Measurements from ENCODE around the gene ANO1.

Gene ANO1

DNA sequence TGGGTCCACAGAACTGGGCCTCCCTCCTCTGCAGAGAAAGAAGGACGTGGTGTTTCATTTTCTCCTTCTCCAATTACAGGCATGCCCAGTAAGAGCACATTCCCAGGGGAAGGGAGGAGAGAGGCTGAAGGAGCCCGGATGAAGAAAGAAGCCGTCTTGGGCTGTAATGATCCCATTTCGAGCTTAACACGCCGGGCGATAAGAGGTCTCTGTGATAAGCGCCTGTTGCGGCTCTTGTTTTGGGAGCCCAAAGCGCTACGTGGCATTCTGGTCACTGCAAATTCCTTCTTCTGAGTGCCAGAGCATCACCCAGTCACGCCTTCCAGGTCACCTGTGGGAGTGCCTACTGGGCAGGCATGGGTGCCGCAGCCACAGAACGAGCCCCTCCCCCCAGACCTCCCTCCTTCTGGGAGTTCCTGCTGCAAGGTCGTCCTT, 57.5 kb downstream of the ANO1 start:
- no peak for TF ChIP-seq RARB (CRISPR knock-in tag; IDR thresholded peaks at IDR 0.05)
- no peak for TF ChIP-seq GLIS3 (CRISPR knock-in tag; IDR thresholded peaks at IDR 0.05)

DNA sequence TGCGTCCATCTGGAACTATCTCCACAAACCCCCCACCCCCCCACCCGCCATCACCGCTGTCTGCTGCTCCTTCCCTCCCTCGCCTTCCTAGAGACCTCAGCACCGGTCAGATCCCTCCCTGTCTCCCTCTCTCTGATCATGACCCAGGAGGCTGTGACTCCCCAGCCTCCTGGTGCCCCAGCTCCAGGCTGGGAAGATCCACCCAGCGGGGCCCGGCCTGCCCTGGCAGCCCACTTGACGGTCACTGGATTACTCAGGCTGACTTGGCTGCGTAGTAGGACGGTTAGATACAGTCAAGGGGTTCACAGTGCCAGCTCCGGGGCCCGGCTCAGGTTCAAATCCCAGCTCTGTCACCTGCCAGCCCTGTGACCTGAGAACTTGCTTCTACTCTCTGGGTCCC, 59.3 kb downstream of the ANO1 start:
- ATAC-seq: no peak
- TF ChIP-seq PPARA (CRISPR knock-in tag; IDR thresholded peaks at IDR 0.05; ENCODE audit: borderline replicate concordance): no peak

More for the DNA sequence above, 57.5 kb downstream of the ANO1 start:
- ATAC-seq: no peak; the same call in 2 of the 3 replicates

DNA sequence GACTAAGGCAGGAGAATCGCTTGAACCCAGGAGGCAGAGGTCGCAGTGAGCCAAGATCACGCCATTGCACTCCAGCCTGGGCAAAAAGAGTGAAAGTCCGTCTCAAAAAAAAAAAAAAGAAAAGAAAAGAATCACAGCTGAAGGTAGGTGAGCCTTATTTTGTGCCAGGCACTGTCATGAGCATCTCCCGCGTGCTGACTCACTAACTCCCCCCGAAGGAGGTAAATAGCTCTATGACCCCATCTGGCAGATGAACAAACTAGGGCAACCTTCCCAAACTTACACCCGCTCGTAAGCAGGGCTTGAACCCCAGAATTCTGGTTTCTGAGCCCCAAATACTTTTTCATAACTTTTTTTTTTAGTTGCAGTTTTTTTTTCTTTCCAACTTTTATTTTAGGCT, 60.3 kb downstream of the ANO1 start:
- TF ChIP-seq PPARA (CRISPR knock-in tag; IDR thresholded peaks at IDR 0.05; ENCODE audit: borderline replicate concordance): no peak
- TF ChIP-seq ZNF565 (CRISPR knock-in tag; conservative IDR thresholded peaks at IDR 0.05; ENCODE audit: low read depth): no peak
- no peak for TF ChIP-seq ISL1 (CRISPR knock-in tag; IDR thresholded peaks at IDR 0.05)
- no peak for TF ChIP-seq POU6F1 (CRISPR knock-in tag; IDR thresholded peaks at IDR 0.05; ENCODE audit: borderline replicate concordance, low read depth)
- no peak for TF ChIP-seq ARNTL (CRISPR knock-in tag; IDR thresholded peaks at IDR 0.05; ENCODE audit: borderline replicate concordance, low read depth)
- TF ChIP-seq, protein P1, sequence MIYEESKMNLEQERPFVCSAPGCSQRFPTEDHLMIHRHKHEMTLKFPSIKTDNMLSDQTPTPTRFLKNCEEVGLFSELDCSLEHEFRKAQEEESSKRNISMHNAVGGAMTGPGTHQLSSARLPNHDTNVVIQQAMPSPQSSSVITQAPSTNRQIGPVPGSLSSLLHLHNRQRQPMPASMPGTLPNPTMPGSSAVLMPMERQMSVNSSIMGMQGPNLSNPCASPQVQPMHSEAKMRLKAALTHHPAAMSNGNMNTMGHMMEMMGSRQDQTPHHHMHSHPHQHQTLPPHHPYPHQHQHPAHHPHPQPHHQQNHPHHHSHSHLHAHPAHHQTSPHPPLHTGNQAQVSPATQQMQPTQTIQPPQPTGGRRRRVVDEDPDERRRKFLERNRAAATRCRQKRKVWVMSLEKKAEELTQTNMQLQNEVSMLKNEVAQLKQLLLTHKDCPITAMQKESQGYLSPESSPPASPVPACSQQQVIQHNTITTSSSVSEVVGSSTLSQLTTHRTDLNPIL (CRISPR knock-in tag; IDR thresholded peaks at IDR 0.05; ENCODE audit: low read depth): no peak
- no peak for TF ChIP-seq RARB (CRISPR knock-in tag; IDR thresholded peaks at IDR 0.05)
- TF ChIP-seq ZNF8 (CRISPR knock-in tag; IDR thresholded peaks at IDR 0.05): no peak
- no peak for TF ChIP-seq PATZ1 (CRISPR knock-in tag; IDR thresholded peaks at IDR 0.05; ENCODE audit: borderline replicate concordance)
- TF ChIP-seq ZC3H10 (CRISPR knock-in tag; IDR thresholded peaks at IDR 0.05): no peak
- no peak for TF ChIP-seq SNAI2 (CRISPR knock-in tag; IDR thresholded peaks at IDR 0.05)
- no peak for ATAC-seq

GRCh38 chr11:70139785-70140410, 61.8 kb downstream of the ANO1 start:
- no peak for TF ChIP-seq PATZ1 (CRISPR knock-in tag; IDR thresholded peaks at IDR 0.05; ENCODE audit: borderline replicate concordance)
- TF ChIP-seq PPARA (CRISPR knock-in tag; IDR thresholded peaks at IDR 0.05; ENCODE audit: borderline replicate concordance): no peak
- no peak for TF ChIP-seq ZFP30 (CRISPR knock-in tag; IDR thresholded peaks at IDR 0.05)
- TF ChIP-seq, protein P2, sequence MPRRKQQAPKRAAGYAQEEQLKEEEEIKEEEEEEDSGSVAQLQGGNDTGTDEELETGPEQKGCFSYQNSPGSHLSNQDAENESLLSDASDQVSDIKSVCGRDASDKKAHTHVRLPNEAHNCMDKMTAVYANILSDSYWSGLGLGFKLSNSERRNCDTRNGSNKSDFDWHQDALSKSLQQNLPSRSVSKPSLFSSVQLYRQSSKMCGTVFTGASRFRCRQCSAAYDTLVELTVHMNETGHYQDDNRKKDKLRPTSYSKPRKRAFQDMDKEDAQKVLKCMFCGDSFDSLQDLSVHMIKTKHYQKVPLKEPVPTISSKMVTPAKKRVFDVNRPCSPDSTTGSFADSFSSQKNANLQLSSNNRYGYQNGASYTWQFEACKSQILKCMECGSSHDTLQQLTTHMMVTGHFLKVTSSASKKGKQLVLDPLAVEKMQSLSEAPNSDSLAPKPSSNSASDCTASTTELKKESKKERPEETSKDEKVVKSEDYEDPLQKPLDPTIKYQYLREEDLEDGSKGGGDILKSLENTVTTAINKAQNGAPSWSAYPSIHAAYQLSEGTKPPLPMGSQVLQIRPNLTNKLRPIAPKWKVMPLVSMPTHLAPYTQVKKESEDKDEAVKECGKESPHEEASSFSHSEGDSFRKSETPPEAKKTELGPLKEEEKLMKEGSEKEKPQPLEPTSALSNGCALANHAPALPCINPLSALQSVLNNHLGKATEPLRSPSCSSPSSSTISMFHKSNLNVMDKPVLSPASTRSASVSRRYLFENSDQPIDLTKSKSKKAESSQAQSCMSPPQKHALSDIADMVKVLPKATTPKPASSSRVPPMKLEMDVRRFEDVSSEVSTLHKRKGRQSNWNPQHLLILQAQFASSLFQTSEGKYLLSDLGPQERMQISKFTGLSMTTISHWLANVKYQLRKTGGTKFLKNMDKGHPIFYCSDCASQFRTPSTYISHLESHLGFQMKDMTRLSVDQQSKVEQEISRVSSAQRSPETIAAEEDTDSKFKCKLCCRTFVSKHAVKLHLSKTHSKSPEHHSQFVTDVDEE (CRISPR knock-in tag; IDR thresholded peaks at IDR 0.05): no peak
- no peak for TF ChIP-seq TOX (CRISPR knock-in tag; IDR thresholded peaks at IDR 0.05; ENCODE audit: borderline replicate concordance)
- no peak for TF ChIP-seq POU6F1 (CRISPR knock-in tag; IDR thresholded peaks at IDR 0.05; ENCODE audit: borderline replicate concordance, low read depth)
- TF ChIP-seq CSDC2 (CRISPR knock-in tag; IDR thresholded peaks at IDR 0.05): no peak
- TF ChIP-seq GLIS3 (CRISPR knock-in tag; IDR thresholded peaks at IDR 0.05): no peak
- TF ChIP-seq, protein P3, sequence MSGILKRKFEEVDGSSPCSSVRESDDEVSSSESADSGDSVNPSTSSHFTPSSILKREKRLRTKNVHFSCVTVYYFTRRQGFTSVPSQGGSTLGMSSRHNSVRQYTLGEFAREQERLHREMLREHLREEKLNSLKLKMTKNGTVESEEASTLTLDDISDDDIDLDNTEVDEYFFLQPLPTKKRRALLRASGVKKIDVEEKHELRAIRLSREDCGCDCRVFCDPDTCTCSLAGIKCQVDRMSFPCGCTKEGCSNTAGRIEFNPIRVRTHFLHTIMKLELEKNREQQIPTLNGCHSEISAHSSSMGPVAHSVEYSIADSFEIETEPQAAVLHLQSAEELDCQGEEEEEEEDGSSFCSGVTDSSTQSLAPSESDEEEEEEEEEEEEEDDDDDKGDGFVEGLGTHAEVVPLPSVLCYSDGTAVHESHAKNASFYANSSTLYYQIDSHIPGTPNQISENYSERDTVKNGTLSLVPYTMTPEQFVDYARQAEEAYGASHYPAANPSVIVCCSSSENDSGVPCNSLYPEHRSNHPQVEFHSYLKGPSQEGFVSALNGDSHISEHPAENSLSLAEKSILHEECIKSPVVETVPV (CRISPR knock-in tag; IDR thresholded peaks at IDR 0.05): no peak
- no peak for TF ChIP-seq ISL1 (CRISPR knock-in tag; IDR thresholded peaks at IDR 0.05)
- TF ChIP-seq ZNF8 (CRISPR knock-in tag; IDR thresholded peaks at IDR 0.05): no peak
- no peak for TF ChIP-seq BACH2 (CRISPR knock-in tag; IDR thresholded peaks at IDR 0.05; ENCODE audit: borderline replicate concordance)
- no peak for TF ChIP-seq SNAI2 (CRISPR knock-in tag; IDR thresholded peaks at IDR 0.05)
- ATAC-seq: no peak

All from SK-N-SH treated with all-trans-retinoic acid at 6 μM for 48 hours (cell line).